GM18498 (cell line): ENCODE data around the gene BACE1.
"Not testable (repeated sequence)": the region's sequence is repeated elsewhere in the genome, so short reads cannot be mapped to it uniquely, and the experiment has no call there.

Experiments
- ATAC-seq: cut with Tn5 transposase; IDR thresholded peaks from one replicate; pipeline ENCODE4 v1.9.1; 2021; ENCODE audit warnings: mild to moderate bottlenecking, moderate library complexity; ENCODE audit not compliant: unreplicated experiment

The BACE1 gene

GRCh38 chr11:117316197-117316961 lies at the start of gene BACE1:
TSS of gene BACE1 (minus strand) at chr11:117316256. CDS start at chr11:117315795, 461 bp downstream.
- no peak for ATAC-seq

- no peak for ATAC-seq
These were observed 45.4 kb upstream of the BACE1 start for GRCh38 chr11:117361432-117361831.

GRCh38 chr11:117356126-117356890 lies 40.3 kb upstream of the BACE1 start:
- ATAC-seq = no peak

- no peak for ATAC-seq
These were observed 38.5 kb upstream of the BACE1 start for GRCh38 chr11:117354550-117354949.

GRCh38 chr11:117345039-117345438 lies 29.0 kb upstream of the BACE1 start:
- no peak for ATAC-seq

- ATAC-seq = no peak
These were observed 21.0 kb upstream of the BACE1 start for GRCh38 chr11:117337076-117337475.

- no peak for ATAC-seq
These were observed 19.3 kb upstream of the BACE1 start for GRCh38 chr11:117335399-117335798.

GRCh38 chr11:117334896-117335295 lies 18.8 kb upstream of the BACE1 start:
- no peak for ATAC-seq

- ATAC-seq = no peak
These were observed 17.9 kb upstream of the BACE1 start for GRCh38 chr11:117333917-117334316.

GRCh38 chr11:117332843-117333242 lies 16.8 kb upstream of the BACE1 start:
- ATAC-seq = no peak

GRCh38 chr11:117328375-117329010 lies 12.4 kb upstream of the BACE1 start:
- ATAC-seq = peak; percentile 7

GRCh38 chr11:117327567-117328374 lies 11.7 kb upstream of the BACE1 start, which contains the start of gene CEP164:
TSS of gene CEP164 (plus strand) at chr11:117327854. CDS start at chr11:117338587, 10,733 bp downstream.
- peak; percentile 96 for ATAC-seq

- not testable (repeated sequence) for ATAC-seq
These were observed 11.2 kb upstream of the BACE1 start for GRCh38 chr11:117327255-117327566.

GRCh38 chr11:117319214-117319840 lies 3.3 kb upstream of the BACE1 start:
- no peak for ATAC-seq

- ATAC-seq = no peak
These were observed 2.7 kb upstream of the BACE1 start for GRCh38 chr11:117318738-117319137.

GRCh38 chr11:117315285-117316196 lies 515 bp downstream of the BACE1 start:
- ATAC-seq = no peak

GRCh38 chr11:117314840-117315239 lies 1.2 kb downstream of the BACE1 start:
- ATAC-seq = no peak

GRCh38 chr11:117313828-117314768 lies 2.0 kb downstream of the BACE1 start:
- ATAC-seq = no peak
